ENCODE measurements around the gene VCP.

Gene VCP

GRCh38 chr9:35072461-35073278, at the start of gene VCP:
Gene VCP, minus strand, starts transcription at chr9:35072625. Its CDS starts 272 bp downstream, at chr9:35072353.
- peak within 1 kb of the TSS; percentile 79 for H3K4me2 ChIP-seq (ENCODE audit: low read length)
- TF ChIP-seq, protein P1, sequence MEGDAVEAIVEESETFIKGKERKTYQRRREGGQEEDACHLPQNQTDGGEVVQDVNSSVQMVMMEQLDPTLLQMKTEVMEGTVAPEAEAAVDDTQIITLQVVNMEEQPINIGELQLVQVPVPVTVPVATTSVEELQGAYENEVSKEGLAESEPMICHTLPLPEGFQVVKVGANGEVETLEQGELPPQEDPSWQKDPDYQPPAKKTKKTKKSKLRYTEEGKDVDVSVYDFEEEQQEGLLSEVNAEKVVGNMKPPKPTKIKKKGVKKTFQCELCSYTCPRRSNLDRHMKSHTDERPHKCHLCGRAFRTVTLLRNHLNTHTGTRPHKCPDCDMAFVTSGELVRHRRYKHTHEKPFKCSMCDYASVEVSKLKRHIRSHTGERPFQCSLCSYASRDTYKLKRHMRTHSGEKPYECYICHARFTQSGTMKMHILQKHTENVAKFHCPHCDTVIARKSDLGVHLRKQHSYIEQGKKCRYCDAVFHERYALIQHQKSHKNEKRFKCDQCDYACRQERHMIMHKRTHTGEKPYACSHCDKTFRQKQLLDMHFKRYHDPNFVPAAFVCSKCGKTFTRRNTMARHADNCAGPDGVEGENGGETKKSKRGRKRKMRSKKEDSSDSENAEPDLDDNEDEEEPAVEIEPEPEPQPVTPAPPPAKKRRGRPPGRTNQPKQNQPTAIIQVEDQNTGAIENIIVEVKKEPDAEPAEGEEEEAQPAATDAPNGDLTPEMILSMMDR (IDR thresholded peaks at IDR 0.05; ENCODE audit: low read depth, low read length, poor library complexity, severe bottlenecking), result no peak
- TF ChIP-seq EZH2phosphoT487 (IDR thresholded peaks at IDR 0.05; ENCODE audit: borderline replicate concordance, low read length), result no peak
- H3K4me1 ChIP-seq (ENCODE audit: control insufficient read depth, low read length), result peaks cover 28% of the 10 kb centered on the region
- peak within 1 kb of the TSS; percentile 92 for H3K4me3 ChIP-seq (ENCODE audit: low read length)
- peaks cover 57% of the 10 kb centered on the region for H3K79me2 ChIP-seq (ENCODE audit: control insufficient read depth, low read length)
- no peaks in the 10 kb centered on the region for H3K27me3 ChIP-seq (ENCODE audit: control insufficient read depth, low read length)
- peaks cover 37% of the 10 kb centered on the region for H4K20me1 ChIP-seq (ENCODE audit: control insufficient read depth, insufficient read depth, low read depth, low read length)
- H3K9me3 ChIP-seq (ENCODE audit: control insufficient read depth, insufficient read depth, low read length), result no peaks in the 10 kb centered on the region
- peaks cover 12% of the 10 kb centered on the region for H3F3A ChIP-seq (ENCODE audit: control insufficient read depth, insufficient read depth)
- H3K9me2 ChIP-seq (replicated peaks; ENCODE audit: control insufficient read depth, low read length), result no peaks in the 10 kb centered on the region
- H3K27ac ChIP-seq (ENCODE audit: low read depth, low read length), result peak within 1 kb of the TSS; percentile 91
- peaks cover 93% of the 10 kb centered on the region for H3K36me3 ChIP-seq (ENCODE audit: control insufficient read depth, low read length)

GRCh38 chr9:35116898-35117551, 44.6 kb upstream of the VCP start:
- no peak overlapping the region for H3K27ac ChIP-seq (ENCODE audit: low read depth, low read length)
- H3K36me3 ChIP-seq (ENCODE audit: control insufficient read depth, low read length), result no peaks in the 10 kb centered on the region
- no peak for TF ChIP-seq EZH2phosphoT487 (IDR thresholded peaks at IDR 0.05; ENCODE audit: borderline replicate concordance, low read length)
- TF ChIP-seq, protein P1 (IDR thresholded peaks at IDR 0.05; ENCODE audit: low read depth, low read length, poor library complexity, severe bottlenecking), result peak; percentile 88
- peak overlapping the region; percentile 97 for H3K4me2 ChIP-seq (ENCODE audit: low read length)
- H3K9me2 ChIP-seq (replicated peaks; ENCODE audit: control insufficient read depth, low read length), result no peaks in the 10 kb centered on the region
- H3K27me3 ChIP-seq (ENCODE audit: control insufficient read depth, low read length), result no peaks in the 10 kb centered on the region
- H3K4me3 ChIP-seq (ENCODE audit: low read length), result peak overlapping the region; percentile 94
- peaks cover 33% of the 10 kb centered on the region for H3K4me1 ChIP-seq (ENCODE audit: control insufficient read depth, low read length)
- H3F3A ChIP-seq (ENCODE audit: control insufficient read depth, insufficient read depth), result peaks cover 19% of the 10 kb centered on the region
- no peaks in the 10 kb centered on the region for H3K79me2 ChIP-seq (ENCODE audit: control insufficient read depth, low read length)
- H4K20me1 ChIP-seq (ENCODE audit: control insufficient read depth, insufficient read depth, low read depth, low read length), result no peaks in the 10 kb centered on the region
- H3K9me3 ChIP-seq (ENCODE audit: control insufficient read depth, insufficient read depth, low read length), result no peaks in the 10 kb centered on the region

- H3K27ac ChIP-seq (ENCODE audit: low read depth, low read length), result no peak overlapping the region
- H4K20me1 ChIP-seq (ENCODE audit: control insufficient read depth, insufficient read depth, low read depth, low read length), result no peaks in the 10 kb centered on the region
- peak overlapping the region; percentile 97 for H3K4me2 ChIP-seq (ENCODE audit: low read length)
- H3K9me3 ChIP-seq (ENCODE audit: control insufficient read depth, insufficient read depth, low read length), result no peaks in the 10 kb centered on the region
- TF ChIP-seq EZH2phosphoT487 (IDR thresholded peaks at IDR 0.05; ENCODE audit: borderline replicate concordance, low read length), result no peak
- TF ChIP-seq, protein P1 (IDR thresholded peaks at IDR 0.05; ENCODE audit: low read depth, low read length, poor library complexity, severe bottlenecking), result no peak
- H3K36me3 ChIP-seq (ENCODE audit: control insufficient read depth, low read length), result no peaks in the 10 kb centered on the region
- peak overlapping the region; percentile 94 for H3K4me3 ChIP-seq (ENCODE audit: low read length)
- no peaks in the 10 kb centered on the region for H3K79me2 ChIP-seq (ENCODE audit: control insufficient read depth, low read length)
- no peaks in the 10 kb centered on the region for H3K27me3 ChIP-seq (ENCODE audit: control insufficient read depth, low read length)
- H3K9me2 ChIP-seq (replicated peaks; ENCODE audit: control insufficient read depth, low read length), result no peaks in the 10 kb centered on the region
- H3K4me1 ChIP-seq (ENCODE audit: control insufficient read depth, low read length), result peaks cover 37% of the 10 kb centered on the region
- H3F3A ChIP-seq (ENCODE audit: control insufficient read depth, insufficient read depth), result peaks cover 19% of the 10 kb centered on the region
These were observed 44.1 kb upstream of the VCP start for GRCh38 chr9:35116539-35116897.
